Mucosa of gallbladder (tissue), 1 donor: ENCODE data around the gene HSPA12B. TPM values are rescaled to one million over a fixed set of nuclear protein-coding genes. Genes with fewer than 3 reads are reported as not detected.

Source experiments
- DNase-seq: peaks from one replicate; pipeline ENCODE4 v3.0.0-alpha.2; 2020; ENCODE audit warnings: low spot score
- total RNA-seq: library from RNA; stranded (reverse); gene quantifications from one replicate; pipeline ENCODE4 v1.2.1, GENCODE V29; 2021
- donor health status: DM: no; HTN: no; CAD: no.

Gene HSPA12B
- total RNA-seq, 1 donor from 2014 or later: 5.4 TPM

DNA sequence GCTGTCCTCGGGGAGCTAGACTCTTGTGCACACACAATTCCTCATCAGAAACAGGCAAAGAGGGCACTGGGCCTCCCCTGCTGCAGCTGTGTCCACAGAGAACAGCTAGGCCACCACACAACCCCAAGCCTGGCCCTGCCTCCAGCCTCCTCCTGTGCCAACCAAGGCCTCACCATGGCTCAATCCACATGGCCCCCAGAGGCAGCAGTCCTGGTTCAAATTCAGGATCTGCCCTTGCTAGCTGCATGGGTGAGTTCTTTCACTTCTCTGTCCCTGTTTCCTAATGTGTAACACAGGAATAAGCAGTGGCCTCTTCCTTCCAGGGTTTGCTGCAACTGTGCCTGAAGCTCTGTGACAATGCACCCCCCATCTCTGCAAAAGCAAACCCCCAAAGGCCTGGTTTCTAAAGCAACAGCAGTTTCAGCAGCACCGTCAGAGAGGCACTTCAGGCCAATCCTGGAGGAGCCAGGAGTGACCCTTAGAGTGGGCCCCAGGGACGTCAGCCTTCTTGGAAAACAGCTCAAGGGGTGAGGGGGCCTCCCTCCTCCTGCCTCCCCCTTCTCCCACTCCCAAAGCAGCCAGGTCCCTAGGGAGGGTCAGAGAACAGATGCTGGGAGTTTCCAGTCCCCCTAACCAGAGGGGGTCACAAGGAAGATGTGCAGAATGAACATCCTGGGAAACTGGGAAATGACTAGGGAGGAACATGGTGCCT is 32.8 kb downstream of the HSPA12B start:
- no peak for DNase-seq

GRCh38 chr20:3766422-3767109 is 34.1 kb downstream of the HSPA12B start:
- DNase-seq: no peak

GRCh38 chr20:3767110-3767426 is 34.6 kb downstream of the HSPA12B start:
- DNase-seq: no peak

- peak; percentile 99 for DNase-seq
These were observed 35.2 kb downstream of the HSPA12B start, which contains the start of gene ADISSP for GRCh38 chr20:3767427-3768341. TSS of gene ADISSP (minus strand) at chr20:3767753. CDS start at chr20:3760100, 7,653 bp downstream.

GRCh38 chr20:3768342-3769130 is 36.1 kb downstream of the HSPA12B start:
- DNase-seq: peak; percentile 67

DNA sequence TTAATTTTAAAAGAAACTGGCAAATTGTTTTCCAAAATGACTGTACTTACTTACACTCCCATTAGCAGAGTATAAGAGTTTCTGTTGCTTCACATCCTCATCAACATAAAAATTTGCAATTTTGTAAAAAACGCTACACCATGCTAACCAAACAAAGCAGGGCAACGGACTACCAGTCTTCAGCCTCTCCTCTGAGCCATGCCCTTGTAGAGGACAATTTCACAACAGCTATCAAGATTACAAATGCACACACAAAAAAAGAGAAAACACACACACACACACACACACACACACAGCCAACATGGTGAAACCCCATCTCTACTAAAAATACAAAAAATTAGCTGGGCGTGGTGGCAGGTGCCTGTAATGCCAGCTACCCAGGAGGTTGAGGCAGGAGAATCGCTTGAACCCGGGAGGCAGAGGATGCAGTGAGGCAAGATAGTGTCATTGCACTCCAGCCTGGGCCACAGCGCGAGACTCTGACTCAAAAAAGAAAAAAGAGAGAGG is 39.1 kb downstream of the HSPA12B start:
- no peak for DNase-seq

- DNase-seq: no peak
These were observed 43.1 kb downstream of the HSPA12B start for GRCh38 chr20:3775457-3776108.

DNA sequence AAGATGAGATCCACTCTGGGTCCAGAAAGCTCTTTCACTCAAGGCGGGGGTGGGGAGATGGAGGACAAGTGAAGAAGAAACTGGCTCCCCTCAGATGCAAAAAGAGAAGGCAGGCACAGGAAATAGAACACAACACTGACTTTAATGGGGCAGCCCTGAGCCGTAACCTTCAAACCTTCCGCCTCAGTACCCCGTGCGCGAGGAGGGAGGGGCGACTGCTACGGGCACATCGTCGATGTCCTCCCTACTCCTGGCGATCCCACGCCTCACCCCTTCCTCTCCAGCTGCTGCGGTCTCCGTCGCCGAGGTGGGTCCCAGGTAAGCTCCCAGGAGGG is 44.9 kb downstream of the HSPA12B start:
- no peak for DNase-seq

DNA sequence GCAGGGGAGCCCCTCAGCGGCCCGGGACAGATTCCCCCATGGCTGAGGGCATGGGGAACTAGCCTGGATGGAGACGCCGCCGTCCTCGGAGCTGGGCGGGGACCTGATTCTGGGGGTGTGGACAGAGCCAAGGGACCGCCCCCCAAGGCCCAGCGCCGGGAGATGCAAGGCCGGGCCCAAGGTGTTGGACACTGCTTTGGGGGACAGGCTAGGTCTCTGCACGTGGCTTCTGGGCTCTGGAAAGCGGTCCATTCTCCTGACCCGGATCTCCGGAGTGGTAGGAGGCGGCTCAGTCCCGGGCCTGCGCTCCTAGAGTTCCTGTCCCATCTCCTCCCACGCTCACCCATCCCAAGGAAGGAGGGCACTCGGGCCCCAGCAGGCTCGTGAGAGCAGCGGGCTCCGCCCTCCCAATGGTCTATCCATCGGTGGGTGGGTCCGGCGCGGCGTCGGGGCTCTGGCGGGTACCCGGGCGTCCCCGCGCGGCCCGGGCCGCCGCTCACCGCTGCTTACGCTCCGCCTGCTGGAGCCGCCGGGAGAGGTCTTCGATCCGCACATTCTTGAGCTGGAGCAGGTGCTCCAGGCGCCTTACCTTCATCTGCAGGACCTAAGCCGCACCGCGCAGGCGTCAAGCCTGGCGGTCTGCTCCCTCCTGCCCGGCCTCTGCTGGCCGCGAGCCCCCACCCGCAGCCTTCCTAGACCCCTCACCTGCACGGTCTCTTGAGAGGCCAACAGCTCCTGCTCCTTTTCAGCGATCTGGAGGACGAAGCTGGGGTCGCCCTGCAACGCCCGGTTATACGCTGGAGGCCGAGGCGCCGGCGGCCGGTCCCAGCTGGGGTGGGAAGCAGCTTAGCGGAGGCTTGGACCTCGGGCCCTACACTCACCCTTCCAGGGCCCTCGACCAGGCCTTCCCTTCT is 45.5 kb downstream of the HSPA12B start:
- DNase-seq: peak; percentile 65

DNA sequence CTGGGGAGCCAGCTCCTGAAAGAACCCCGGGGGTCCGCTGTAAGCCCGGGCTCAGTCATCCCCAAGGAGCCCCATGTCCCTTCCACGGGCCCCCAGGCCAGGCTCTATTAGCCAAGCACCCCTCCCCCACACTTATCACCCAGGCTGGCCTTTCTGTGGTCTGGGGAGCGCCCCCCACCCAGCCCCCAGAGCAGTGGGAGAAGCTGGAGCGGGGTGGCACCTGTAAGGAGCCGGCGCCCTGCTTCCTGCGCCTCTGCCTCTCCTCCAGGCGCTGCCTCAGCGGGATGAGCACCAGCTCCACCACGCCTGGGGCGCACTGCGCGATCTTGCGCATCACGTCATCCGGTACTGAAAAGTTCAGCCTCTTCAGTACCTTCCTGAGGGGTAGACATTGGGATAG is 46.5 kb downstream of the HSPA12B start:
- no peak for DNase-seq

- DNase-seq: peak; percentile 89
These were observed 48.8 kb downstream of the HSPA12B start, which contains the start of gene SPEF1 for GRCh38 chr20:3781153-3781910. TSS of gene SPEF1 (minus strand) at chr20:3781448. CDS start at chr20:3781287, 161 bp downstream.

DNA sequence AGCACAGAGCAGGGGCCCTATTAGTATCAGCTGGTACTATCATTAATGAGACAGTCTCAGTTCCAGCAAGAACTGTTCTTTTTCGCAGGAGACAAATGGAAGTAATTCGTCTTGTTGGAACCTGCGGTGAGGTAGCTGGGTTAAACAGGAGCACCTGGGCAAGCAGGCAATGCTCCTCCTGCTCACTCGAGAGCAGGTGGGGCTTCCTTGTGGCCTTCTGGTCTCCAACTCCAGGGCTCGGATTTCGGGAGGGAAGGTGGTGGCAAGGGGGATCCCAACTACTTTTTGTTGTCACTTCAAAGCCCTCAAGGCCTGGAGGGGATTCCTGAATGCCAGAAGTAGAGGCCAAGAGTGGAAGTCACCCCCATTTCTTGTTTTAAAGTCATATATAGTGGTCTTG is 50.1 kb downstream of the HSPA12B start:
- DNase-seq: no peak

DNA sequence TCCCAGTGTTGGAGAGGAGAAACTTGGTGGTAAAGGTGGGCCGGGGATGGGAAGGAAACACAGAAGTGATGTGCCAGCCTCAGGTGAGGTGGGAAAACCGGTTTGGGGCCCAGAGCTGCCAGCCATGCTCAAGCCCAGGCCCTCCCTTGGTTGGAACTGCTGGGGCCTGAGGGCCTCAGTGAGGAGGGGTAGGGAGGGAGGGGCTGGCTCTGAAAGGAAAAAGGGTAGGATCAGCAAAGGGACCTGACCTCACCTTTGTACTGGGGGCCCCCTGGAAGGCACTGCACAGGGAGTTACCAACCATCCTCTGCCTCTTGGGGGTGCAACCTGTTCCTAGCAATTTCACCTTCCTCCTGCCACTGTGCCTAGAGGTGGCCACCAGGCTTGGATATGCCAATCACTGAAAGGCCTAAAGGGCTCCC is 50.6 kb downstream of the HSPA12B start:
- DNase-seq: no peak

DNA sequence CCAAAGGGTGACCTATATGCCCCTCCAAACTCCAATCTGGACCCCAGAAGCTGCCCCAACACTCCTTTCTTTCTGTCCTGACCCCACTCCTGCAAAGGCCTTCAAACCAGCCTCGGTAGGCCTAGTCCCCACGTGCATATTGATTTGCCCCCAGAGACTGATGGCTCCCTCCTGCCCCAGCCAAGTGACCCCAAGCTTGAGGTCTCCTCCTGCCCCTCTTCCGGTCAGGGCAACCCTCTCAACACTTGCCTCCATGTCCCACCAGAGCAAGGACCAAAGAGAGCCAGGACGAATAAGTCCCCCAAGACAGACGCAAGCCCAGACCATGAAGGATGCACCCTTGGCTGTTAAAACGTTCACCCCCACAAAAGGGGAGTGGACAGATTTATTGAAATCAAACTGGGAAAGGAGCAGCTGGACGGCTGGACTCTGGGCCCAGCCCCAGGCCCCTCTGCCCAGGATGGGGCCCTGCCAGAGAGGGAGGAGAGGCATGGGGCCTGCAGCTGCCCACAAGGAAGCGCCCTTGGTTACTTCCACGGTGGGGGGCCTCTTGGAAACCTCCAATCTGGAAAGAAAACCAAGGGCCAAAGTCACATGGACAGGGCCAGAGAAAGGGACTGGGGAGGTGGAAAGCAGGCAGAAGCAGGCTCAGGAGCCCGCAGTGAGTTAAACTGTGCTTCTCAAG is 51.2 kb downstream of the HSPA12B start:
- DNase-seq: no peak

- DNase-seq: no peak
These were observed 51.9 kb downstream of the HSPA12B start for GRCh38 chr20:3784216-3784853.

DNA sequence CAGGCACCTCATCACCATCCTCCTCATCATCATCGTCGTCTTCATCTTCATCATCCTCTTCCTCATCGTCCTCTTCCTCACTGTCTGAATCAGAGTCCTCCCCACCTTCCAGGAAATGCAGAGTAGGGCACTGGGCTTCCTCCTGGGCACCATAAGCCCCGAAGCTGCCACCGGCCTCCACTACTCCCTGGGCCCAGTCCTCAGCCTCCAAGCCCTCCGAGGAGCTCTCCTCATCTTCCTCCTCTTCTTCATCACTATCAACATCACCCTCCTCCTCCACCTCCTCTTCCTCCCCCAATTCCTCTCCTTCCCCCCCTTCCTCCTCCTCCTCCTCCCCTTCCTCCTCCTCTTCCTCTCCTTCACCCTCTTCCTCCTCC is 52.4 kb downstream of the HSPA12B start:
- no peak for DNase-seq

GRCh38 chr20:3785240-3786125 is 53.0 kb downstream of the HSPA12B start:
- DNase-seq: no peak
